Measurements from ENCODE around the gene KRT80. TPM values are rescaled to one million over a fixed set of nuclear protein-coding genes. Genes with fewer than 3 reads are reported as not detected.

The KRT80 gene
- total and polyA plus RNA-seq, 2 of the 13 experiments (the other 11 are each of a cell fraction or from before 2014, with no cell fraction given), result 0.27 to 0.53 TPM

- TF ChIP-seq MNT (IDR thresholded peaks at IDR 0.05), result peak; percentile 90
Observed at GRCh38 chr12:52213564-52214420, 22.0 kb upstream of the KRT80 start (continued).

GRCh38 chr12:52212701-52213563 lies 21.1 kb upstream of the KRT80 start:
- ATAC-seq, result no peak
- 17% methylated on average over 11 of the region's 13 CpGs for WGBS (ENCODE audit: low lambda C conversion rate)
- H3K4me3 ChIP-seq (replicated peaks in 1 of 3; ENCODE audit: insufficient read depth in 1 of 3, low read depth in 2 of 3, low read length in 3 of 3), result no peak overlapping the region
- H3K27ac ChIP-seq (ENCODE audit: extremely low read length, insufficient read depth, low read length), result no peak overlapping the region
- BruUV-seq (replicated peaks), result no TSS peak
- H3K79me2 ChIP-seq (ENCODE audit: insufficient read depth, low read length), result no peaks in the 10 kb centered on the region
- DNase-seq (ENCODE audit: low spot score), result no peak
- H3K4me2 ChIP-seq (ENCODE audit: low read depth, low read length), result no peak overlapping the region
- in situ Hi-C loops (cut with HindIII; ENCODE audit: extremely low pct_ligation_motif_present, low pct_unique_long_range_greater_than_20kb) (no loop called here), intact Hi-C loops (cut with micrococcal nuclease; ENCODE audit: unreplicated experiment) (no loop called here)
- ChIA-PET CTCF (ENCODE audit: low intra/inter-chr PET ratio, low total read pairs) (interaction anchor here (1.2 to 1.6 kb wide), 5 partner anchors 34 to 73 kb away, joined by 3 to 21 read pairs (median 5); no protein-coding TSS in a partner anchor), POLR2A (no interaction called here)
- FAIRE-seq, result no peak
- H3K27me3 ChIP-seq (ENCODE audit: control insufficient read depth in 1 of 2, insufficient read depth in 2 of 2, low read length in 2 of 2), result peaks cover 12 to 30% of the 10 kb centered on the region in 2 experiments; a peak in 3 of 5 replicates
- no peaks in the 10 kb centered on the region for H3K4me1 ChIP-seq (ENCODE audit: insufficient read depth, low read length)
- no peak overlapping the region for H2AFZ ChIP-seq (ENCODE audit: low read length)
- H3K9me3 ChIP-seq (ENCODE audit: low read length), result no peaks in the 10 kb centered on the region
- no peak overlapping the region for H3K9ac ChIP-seq (ENCODE audit: insufficient read depth, low read depth, low read length)
- H3K36me3 ChIP-seq (replicated peaks in 1 of 2; ENCODE audit: control insufficient read depth in 1 of 2, insufficient read depth in 2 of 2, low read length in 2 of 2), result no peaks in the 10 kb centered on the region
- TF ChIP-seq ZNF572 (CRISPR knock-in tag; IDR thresholded peaks at IDR 0.05) (0 out of 2 replicates have a peak, but pooled peaks have one; percentile 52), HOXA9 (CRISPR knock-in tag; IDR thresholded peaks at IDR 0.05; ENCODE audit: borderline replicate concordance) (no peak), RBFOX2 (IDR thresholded peaks at IDR 0.05; ENCODE audit: low read depth, low read length) (no peak), AKAP8 (CRISPR knock-in tag; IDR thresholded peaks at IDR 0.05) (no peak)
- H4K20me1 ChIP-seq (ENCODE audit: insufficient read depth, low read length), result no peaks in the 10 kb centered on the region
